GM12864 (cell line): ENCODE results near the gene VGLL4.

ENCODE experiments used
- DNase-seq: peaks from one replicate; pipeline ENCODE4 v3.0.0-alpha.2; 2011; ENCODE audit warnings: low read depth
- H3K4me3 ChIP-seq: 2 replicates; pipeline ENCODE4 v1.5.1; 2011; ENCODE audit warnings: mild to moderate bottlenecking, low read depth, low read length, control low read depth
- CTCF ChIP-seq: IDR thresholded peaks from 2 replicates; pipeline ENCODE4 v1.5.1; 2011; ENCODE audit warnings: low read depth, mild to moderate bottlenecking, moderate library complexity, low read length, control low read depth, inconsistent platforms; ENCODE audit errors: missing control alignments

Gene VGLL4

GRCh38 chr3:11679964-11680363, 36.2 kb upstream of the VGLL4 start:
- TF ChIP-seq CTCF = no peak
- H3K4me3 ChIP-seq = no peak overlapping the region
- DNase-seq = no peak

GRCh38 chr3:11672363-11672762, 28.6 kb upstream of the VGLL4 start:
- no peak for DNase-seq
- no peak for TF ChIP-seq CTCF
- no peak overlapping the region; the same call in 1 of the 2 replicates for H3K4me3 ChIP-seq

GRCh38 chr3:11671648-11672100, 28.0 kb upstream of the VGLL4 start:
- H3K4me3 ChIP-seq = no peak overlapping the region; the same call in 1 of the 2 replicates
- no peak for DNase-seq
- no peak for TF ChIP-seq CTCF

- H3K4me3 ChIP-seq = no peak overlapping the region
- no peak for TF ChIP-seq CTCF
- no peak for DNase-seq
Measured at GRCh38 chr3:11668243-11669235, 24.8 kb upstream of the VGLL4 start.

- TF ChIP-seq CTCF = no peak
- DNase-seq = no peak
- no peak overlapping the region for H3K4me3 ChIP-seq
Measured at GRCh38 chr3:11665331-11665730, 21.6 kb upstream of the VGLL4 start.

- H3K4me3 ChIP-seq = no peak overlapping the region
- DNase-seq = no peak
- peak; percentile 14 for TF ChIP-seq CTCF
Measured at GRCh38 chr3:11662392-11662990, 18.8 kb upstream of the VGLL4 start.
